Colonic mucosa (tissue), 4 donors: ENCODE data around the gene UTS2B. TPM values are rescaled to one million over a fixed set of nuclear protein-coding genes. Genes with fewer than 3 reads are reported as not detected.

ENCODE experiments used
- DNase-seq: peaks from one replicate; pipeline ENCODE4 v3.0.0-alpha.2; 2020
- H3K27ac ChIP-seq: fragments of 200-600 bp; one replicate; pipeline ENCODE4 v1.8.0; 2021
- H3K27me3 ChIP-seq: fragments of 200-600 bp; one replicate; pipeline ENCODE4 v1.8.0; 2021
- H3K36me3 ChIP-seq: fragments of 200-600 bp; one replicate; pipeline ENCODE4 v1.8.0; 2021
- H3K4me1 ChIP-seq: fragments of 200-600 bp; one replicate; pipeline ENCODE4 v1.8.0; 2021; ENCODE audit warnings: mild to moderate bottlenecking
- H3K4me3 ChIP-seq: fragments of 200-600 bp; one replicate; pipeline ENCODE4 v1.8.0; 2021
- H3K9ac ChIP-seq, 2 donors: one replicate each; pipeline ENCODE4 v1.7.0; 2013; ENCODE audit warnings: control low read depth in 2 of 2, low read depth in 2 of 2, low read length in 2 of 2
- H3K9me3 ChIP-seq: fragments of 200-600 bp; one replicate; pipeline ENCODE4 v1.8.0; 2021
- intact Hi-C: fragments of 100-400 bp; cut with DNase I; formaldehyde crosslinking; loops from one replicate; pipeline ENCODE4 v1.14.1; 2022
- total RNA-seq, 2 donors: library from RNA; stranded (reverse); fragmentation: NEBNext Ultra II Directional in 1 of 2; extraction: Animal tissue kit (Norgen Biotek cat#: 25700) in 1 of 2; gene quantifications; one replicate each; pipeline ENCODE4 v1.2.1, GENCODE V29; 2021
- TF ChIP-seq, protein P1 (sequence below): fragments of 200-600 bp; IDR thresholded peaks from one replicate; pipeline ENCODE4 v1.8.0; 2022; ENCODE audit warnings: antibody characterized with exemption, mild to moderate bottlenecking
- donor health status: healthy.
- donor health status: DM: no; HTN: no; CAD: no.
- donor health status: DM: no; HTN: no; CAD: no.

Gene UTS2B
- total RNA-seq, 2 donors from 2014 or later: 0.69 TPM; not detected in 1

- Histone ChIP-seq H3K9me3 (no peaks in the 10 kb centered on the region), H3K4me1 (no peaks in the 10 kb centered on the region), H3K27ac (no peak overlapping the region), H3K4me3 (no peak overlapping the region), H3K9ac (no peak overlapping the region), H3K27me3 (no peaks in the 10 kb centered on the region), H3K36me3 (no peaks in the 10 kb centered on the region)
- DNase-seq: no peak
- TF ChIP-seq, protein P1, sequence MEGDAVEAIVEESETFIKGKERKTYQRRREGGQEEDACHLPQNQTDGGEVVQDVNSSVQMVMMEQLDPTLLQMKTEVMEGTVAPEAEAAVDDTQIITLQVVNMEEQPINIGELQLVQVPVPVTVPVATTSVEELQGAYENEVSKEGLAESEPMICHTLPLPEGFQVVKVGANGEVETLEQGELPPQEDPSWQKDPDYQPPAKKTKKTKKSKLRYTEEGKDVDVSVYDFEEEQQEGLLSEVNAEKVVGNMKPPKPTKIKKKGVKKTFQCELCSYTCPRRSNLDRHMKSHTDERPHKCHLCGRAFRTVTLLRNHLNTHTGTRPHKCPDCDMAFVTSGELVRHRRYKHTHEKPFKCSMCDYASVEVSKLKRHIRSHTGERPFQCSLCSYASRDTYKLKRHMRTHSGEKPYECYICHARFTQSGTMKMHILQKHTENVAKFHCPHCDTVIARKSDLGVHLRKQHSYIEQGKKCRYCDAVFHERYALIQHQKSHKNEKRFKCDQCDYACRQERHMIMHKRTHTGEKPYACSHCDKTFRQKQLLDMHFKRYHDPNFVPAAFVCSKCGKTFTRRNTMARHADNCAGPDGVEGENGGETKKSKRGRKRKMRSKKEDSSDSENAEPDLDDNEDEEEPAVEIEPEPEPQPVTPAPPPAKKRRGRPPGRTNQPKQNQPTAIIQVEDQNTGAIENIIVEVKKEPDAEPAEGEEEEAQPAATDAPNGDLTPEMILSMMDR: no peak
- intact Hi-C loops: no loop called here
Measured at GRCh38 chr3:191343913-191344312, 13.6 kb upstream of the UTS2B start.

DNA sequence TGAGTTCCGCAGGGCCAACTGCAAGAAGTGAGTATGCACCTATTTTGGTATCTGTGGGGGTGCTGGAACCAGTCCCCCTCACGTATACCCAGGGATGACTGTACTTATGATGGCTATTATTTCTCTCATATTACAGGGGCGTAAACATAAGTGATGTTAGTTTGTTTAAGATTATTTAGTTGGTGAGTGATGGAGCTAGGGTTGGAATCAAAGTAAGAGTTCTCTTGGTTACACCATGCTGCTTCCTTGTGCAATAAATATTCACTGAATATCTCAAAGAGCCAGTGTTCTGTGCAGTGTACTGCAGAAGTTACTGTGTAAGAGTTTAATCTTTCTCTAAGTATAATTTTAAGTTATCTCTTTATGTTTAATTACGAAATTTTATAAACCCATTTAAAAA is 12.8 kb upstream of the UTS2B start:
- DNase-seq: no peak
- no peak overlapping the region for H3K4me3 ChIP-seq
- H3K36me3 ChIP-seq: no peaks in the 10 kb centered on the region
- H3K27me3 ChIP-seq: no peaks in the 10 kb centered on the region
- H3K27ac ChIP-seq: no peak overlapping the region
- H3K9me3 ChIP-seq: no peaks in the 10 kb centered on the region
- intact Hi-C loops: no loop called here
- H3K9ac ChIP-seq: no peak overlapping the region
- TF ChIP-seq, protein P1: no peak
- no peaks in the 10 kb centered on the region for H3K4me1 ChIP-seq

- H3K27ac ChIP-seq: no peak overlapping the region
- H3K9ac ChIP-seq: no peak overlapping the region
- no peaks in the 10 kb centered on the region for H3K4me1 ChIP-seq
- TF ChIP-seq, protein P1: no peak
- no peaks in the 10 kb centered on the region for H3K36me3 ChIP-seq
- no peaks in the 10 kb centered on the region for H3K27me3 ChIP-seq
- intact Hi-C loops: no loop called here
- H3K4me3 ChIP-seq: no peak overlapping the region
- DNase-seq: no peak
- H3K9me3 ChIP-seq: no peaks in the 10 kb centered on the region
Measured at GRCh38 chr3:191342411-191342810, 12.1 kb upstream of the UTS2B start.

- H3K27me3 ChIP-seq: no peaks in the 10 kb centered on the region
- no peak overlapping the region for H3K9ac ChIP-seq
- no peaks in the 10 kb centered on the region for H3K4me1 ChIP-seq
- no peak for DNase-seq
- TF ChIP-seq, protein P1: no peak
- no peak overlapping the region for H3K27ac ChIP-seq
- H3K36me3 ChIP-seq: no peaks in the 10 kb centered on the region
- H3K4me3 ChIP-seq: no peak overlapping the region
- intact Hi-C loops: no loop called here
- H3K9me3 ChIP-seq: no peaks in the 10 kb centered on the region
Measured at GRCh38 chr3:191342006-191342405, 11.7 kb upstream of the UTS2B start.

- TF ChIP-seq, protein P1: no peak
- Histone ChIP-seq H3K4me1 (no peaks in the 10 kb centered on the region), H3K9ac (no peak overlapping the region), H3K27me3 (no peaks in the 10 kb centered on the region), H3K9me3 (no peaks in the 10 kb centered on the region), H3K36me3 (no peaks in the 10 kb centered on the region), H3K4me3 (no peak overlapping the region), H3K27ac (no peak overlapping the region)
- intact Hi-C loops: no loop called here
- DNase-seq: no peak
Measured at GRCh38 chr3:191340966-191341365, 10.6 kb upstream of the UTS2B start.

DNA sequence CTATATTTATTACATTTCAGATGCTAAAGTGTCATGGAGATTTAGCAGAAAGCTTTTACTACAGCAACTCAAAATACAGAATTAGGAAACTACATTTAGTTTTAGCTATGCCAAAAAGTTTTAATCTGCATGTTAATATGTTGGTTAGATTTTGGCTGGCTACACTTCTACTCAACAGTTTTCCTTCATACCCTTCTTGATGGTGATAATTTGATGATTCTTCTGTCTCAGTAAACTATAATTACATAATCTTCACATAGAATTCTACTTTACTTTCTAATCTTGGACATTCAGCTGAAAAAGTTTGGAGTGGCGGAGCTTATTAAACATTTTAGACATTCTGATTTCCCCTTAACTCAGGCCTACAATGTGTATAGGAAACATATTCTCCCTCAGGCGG is 10.0 kb upstream of the UTS2B start:
- H3K27me3 ChIP-seq: no peaks in the 10 kb centered on the region
- H3K36me3 ChIP-seq: no peaks in the 10 kb centered on the region
- no peak overlapping the region for H3K27ac ChIP-seq
- H3K9ac ChIP-seq: no peak overlapping the region
- TF ChIP-seq, protein P1: no peak
- no peaks in the 10 kb centered on the region for H3K9me3 ChIP-seq
- no peak for DNase-seq
- H3K4me3 ChIP-seq: no peak overlapping the region
- no peaks in the 10 kb centered on the region for H3K4me1 ChIP-seq
- intact Hi-C loops: no loop called here
